Calu3 (cell line): ENCODE results near the gene OVAAL. TPM values are rescaled to one million over a fixed set of nuclear protein-coding genes. Genes with fewer than 3 reads are reported as not detected.
"Not testable (repeated sequence)": the region's sequence is repeated elsewhere in the genome, so short reads cannot be mapped to it uniquely, and the experiment has no call there.

Source experiments
- BruUV-seq: library from RNA; stranded (reverse); fragments of 400-500 nt; replicated peaks from 2 replicates; lab custom pipeline; 2021; lab: Mats Ljungman, UMichigan
- CTCF ChIA-PET: fragments of 300-600 bp; sonication (Branson Sonifier 250); formaldehyde crosslinking; loops from one replicate; lab custom pipeline; 2022; ENCODE audit warnings: antibody characterized with exemption; lab: Charles Lee
- DNase-seq: peaks from one replicate; pipeline ENCODE4 v3.0.0; 2022
- H3K27ac Mint-ChIP-seq: one replicate; pipeline ENCODE4 v1.8.0; 2022; ENCODE audit warnings: mixed read lengths; ENCODE audit not compliant: unreplicated experiment
- H3K27me3 Mint-ChIP-seq: one replicate; pipeline ENCODE4 v1.8.0; 2022; ENCODE audit warnings: mixed read lengths; ENCODE audit not compliant: unreplicated experiment
- H3K36me3 Mint-ChIP-seq: one replicate; pipeline ENCODE4 v1.8.0; 2022; ENCODE audit warnings: mild to moderate bottlenecking, moderate library complexity, mixed read lengths; ENCODE audit not compliant: insufficient read depth, unreplicated experiment
- H3K4me1 Mint-ChIP-seq: one replicate; pipeline ENCODE4 v1.8.0; 2022; ENCODE audit warnings: mild to moderate bottlenecking, low read depth, mixed read lengths; ENCODE audit not compliant: unreplicated experiment
- H3K4me3 Mint-ChIP-seq: one replicate; pipeline ENCODE4 v1.8.0; 2022; ENCODE audit warnings: mild to moderate bottlenecking, low read depth, moderate library complexity, mixed read lengths; ENCODE audit not compliant: unreplicated experiment
- H3K9me3 Mint-ChIP-seq: one replicate; pipeline ENCODE4 v1.8.0; 2022; ENCODE audit warnings: low read depth, mixed read lengths; ENCODE audit not compliant: unreplicated experiment
- intact Hi-C: fragments of 100-400 bp; cut with micrococcal nuclease; formaldehyde crosslinking; loops from one replicate; pipeline ENCODE4 v1.10.0; 2022; ENCODE audit not compliant: unreplicated experiment
- total RNA-seq: library from RNA; stranded (reverse); gene quantifications from 2 replicates; pipeline ENCODE4 v1.2.3, GENCODE V29; 2022
- TF ChIP-seq, protein P1 (sequence below): fragments of 200-600 bp; IDR thresholded peaks from one replicate; pipeline ENCODE4 v1.8.0; 2022; ENCODE audit warnings: antibody characterized with exemption; ENCODE audit not compliant: unreplicated experiment

OVAAL gene
- total RNA-seq, 1 experiment from 2014 or later, result not detected

DNA sequence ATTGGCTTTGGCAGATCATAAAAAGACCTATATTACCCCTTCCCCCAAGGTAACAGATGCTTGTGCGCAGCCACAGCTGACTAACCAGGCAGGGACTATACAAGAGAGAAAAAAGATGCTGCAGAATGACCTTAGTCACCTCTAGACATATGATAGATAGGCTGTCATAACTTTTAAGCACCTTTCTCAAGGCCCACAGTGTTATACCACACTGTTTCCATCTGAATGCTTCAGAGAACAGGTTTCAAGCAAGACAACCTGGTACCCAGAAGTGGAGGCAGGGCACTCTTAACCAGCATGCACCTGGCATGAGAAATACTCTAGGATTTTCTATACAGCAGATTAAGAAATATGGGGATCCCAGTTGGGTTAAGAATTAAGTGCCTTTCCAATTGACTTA is 12.8 kb upstream of the OVAAL start:
- Mint-ChIP-seq H3K4me1 (no peaks in the 10 kb centered on the region), H3K36me3 (no peaks in the 10 kb centered on the region), H3K27me3 (no peaks in the 10 kb centered on the region), H3K4me3 (no peak overlapping the region), H3K9me3 (no peaks in the 10 kb centered on the region), H3K27ac (no peak overlapping the region)
- DNase-seq, result no peak
- TF ChIP-seq, protein P1, sequence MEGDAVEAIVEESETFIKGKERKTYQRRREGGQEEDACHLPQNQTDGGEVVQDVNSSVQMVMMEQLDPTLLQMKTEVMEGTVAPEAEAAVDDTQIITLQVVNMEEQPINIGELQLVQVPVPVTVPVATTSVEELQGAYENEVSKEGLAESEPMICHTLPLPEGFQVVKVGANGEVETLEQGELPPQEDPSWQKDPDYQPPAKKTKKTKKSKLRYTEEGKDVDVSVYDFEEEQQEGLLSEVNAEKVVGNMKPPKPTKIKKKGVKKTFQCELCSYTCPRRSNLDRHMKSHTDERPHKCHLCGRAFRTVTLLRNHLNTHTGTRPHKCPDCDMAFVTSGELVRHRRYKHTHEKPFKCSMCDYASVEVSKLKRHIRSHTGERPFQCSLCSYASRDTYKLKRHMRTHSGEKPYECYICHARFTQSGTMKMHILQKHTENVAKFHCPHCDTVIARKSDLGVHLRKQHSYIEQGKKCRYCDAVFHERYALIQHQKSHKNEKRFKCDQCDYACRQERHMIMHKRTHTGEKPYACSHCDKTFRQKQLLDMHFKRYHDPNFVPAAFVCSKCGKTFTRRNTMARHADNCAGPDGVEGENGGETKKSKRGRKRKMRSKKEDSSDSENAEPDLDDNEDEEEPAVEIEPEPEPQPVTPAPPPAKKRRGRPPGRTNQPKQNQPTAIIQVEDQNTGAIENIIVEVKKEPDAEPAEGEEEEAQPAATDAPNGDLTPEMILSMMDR, result no peak
- intact Hi-C loops, result no loop called here
- BruUV-seq, result no TSS peak
- CTCF ChIA-PET, result interaction anchor here (0.6 kb wide), 1 partner anchor 67 kb away, joined by 4 read pairs; no protein-coding TSS in a partner anchor

DNA sequence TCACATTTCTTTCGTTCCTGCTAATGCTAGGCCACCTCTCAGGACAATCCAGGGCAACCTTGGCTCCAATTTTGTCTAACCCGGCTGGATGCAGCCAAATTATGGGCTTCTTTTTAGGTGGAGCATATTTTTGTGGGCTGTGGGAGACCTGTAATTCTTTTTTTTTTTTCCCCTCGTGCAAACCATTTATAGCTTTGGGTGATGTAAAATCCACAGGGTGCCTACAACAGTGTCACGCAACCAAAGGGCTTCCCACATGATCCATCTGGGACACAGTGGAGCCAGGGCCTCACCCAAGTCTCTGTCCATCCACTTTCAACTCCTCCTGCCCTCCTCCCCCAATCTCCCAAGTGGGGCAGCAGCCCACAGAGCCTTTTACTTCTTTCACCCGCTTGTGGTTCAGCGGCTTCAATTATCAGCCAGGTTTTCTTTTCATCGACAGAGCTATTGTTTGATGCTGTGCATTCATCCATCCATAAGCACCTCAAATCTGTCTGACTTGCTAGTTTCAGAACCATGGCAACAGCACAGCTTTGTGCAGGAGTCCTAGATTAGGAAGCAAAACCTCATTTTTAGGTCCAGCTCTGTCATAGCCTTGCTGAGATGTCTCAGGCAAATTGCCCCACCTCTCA is 10.0 kb upstream of the OVAAL start:
- H3K4me3 Mint-ChIP-seq, result no peak overlapping the region
- H3K27ac Mint-ChIP-seq, result no peak overlapping the region
- no peaks in the 10 kb centered on the region for H3K27me3 Mint-ChIP-seq
- no peaks in the 10 kb centered on the region for H3K9me3 Mint-ChIP-seq
- CTCF ChIA-PET, result interaction anchor here (0.7 to 0.9 kb wide), 2 partner anchors 17 to 46 kb away, joined by 4 to 7 read pairs; no protein-coding TSS in a partner anchor
- H3K36me3 Mint-ChIP-seq, result no peaks in the 10 kb centered on the region
- no peaks in the 10 kb centered on the region for H3K4me1 Mint-ChIP-seq
- no TSS peak for BruUV-seq
- intact Hi-C loops, result no loop called here
- TF ChIP-seq, protein P1, result no peak
- no peak for DNase-seq

DNA sequence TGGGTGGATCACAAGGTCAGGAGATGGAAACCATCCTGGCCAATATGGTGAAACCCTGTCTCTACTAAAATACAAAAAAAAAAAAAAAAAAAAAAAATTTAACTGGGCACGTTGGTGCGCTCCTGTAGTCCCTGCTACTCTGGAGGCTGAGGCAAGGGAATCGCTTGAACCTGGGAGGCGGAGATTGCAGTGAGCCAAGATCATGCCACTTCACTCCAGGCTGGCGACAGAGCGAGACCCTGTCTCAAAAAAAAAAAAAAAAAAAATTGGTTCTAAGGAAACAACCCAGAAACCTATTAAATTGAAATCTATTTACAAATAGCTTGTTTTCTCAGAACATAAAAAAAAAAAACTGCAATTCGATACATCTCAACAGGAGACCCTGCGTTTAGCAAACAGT is 9.0 kb upstream of the OVAAL start:
- H3K36me3 Mint-ChIP-seq, H3K27ac Mint-ChIP-seq, intact Hi-C loops, DNase-seq, H3K27me3 Mint-ChIP-seq, H3K9me3 Mint-ChIP-seq, H3K4me1 Mint-ChIP-seq, BruUV-seq, H3K4me3 Mint-ChIP-seq: not testable (repeated sequence)
- CTCF ChIA-PET, result interaction anchor here (0.7 to 0.9 kb wide), 2 partner anchors 18 to 47 kb away, joined by 4 to 7 read pairs; no protein-coding TSS in a partner anchor

DNA sequence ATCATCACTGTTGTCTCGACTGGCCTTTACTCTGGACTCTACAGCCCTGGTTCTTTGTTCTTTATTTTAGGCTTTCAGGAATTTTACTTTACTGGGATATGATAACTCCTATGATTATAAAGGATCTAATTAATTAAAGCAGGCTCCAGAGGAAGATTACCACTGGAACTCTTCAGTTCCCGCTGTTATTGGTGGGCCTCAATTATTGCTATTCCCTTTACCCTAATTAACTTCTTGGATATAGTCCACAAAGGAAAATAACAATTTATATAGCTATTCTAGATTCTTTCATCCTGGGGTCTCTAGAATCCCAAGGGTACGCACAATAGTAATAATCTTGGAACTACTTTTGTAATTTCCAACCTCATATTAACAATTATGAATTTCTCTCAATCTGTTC is 8.5 kb upstream of the OVAAL start:
- TF ChIP-seq, protein P1, result no peak
- H3K27me3 Mint-ChIP-seq, result no peaks in the 10 kb centered on the region
- BruUV-seq, result no TSS peak
- CTCF ChIA-PET, result no interaction called here
- H3K4me1 Mint-ChIP-seq, result no peaks in the 10 kb centered on the region
- no peaks in the 10 kb centered on the region for H3K36me3 Mint-ChIP-seq
- no peak for DNase-seq
- no peak overlapping the region for H3K4me3 Mint-ChIP-seq
- intact Hi-C loops, result no loop called here
- no peak overlapping the region for H3K27ac Mint-ChIP-seq
- no peaks in the 10 kb centered on the region for H3K9me3 Mint-ChIP-seq

DNA sequence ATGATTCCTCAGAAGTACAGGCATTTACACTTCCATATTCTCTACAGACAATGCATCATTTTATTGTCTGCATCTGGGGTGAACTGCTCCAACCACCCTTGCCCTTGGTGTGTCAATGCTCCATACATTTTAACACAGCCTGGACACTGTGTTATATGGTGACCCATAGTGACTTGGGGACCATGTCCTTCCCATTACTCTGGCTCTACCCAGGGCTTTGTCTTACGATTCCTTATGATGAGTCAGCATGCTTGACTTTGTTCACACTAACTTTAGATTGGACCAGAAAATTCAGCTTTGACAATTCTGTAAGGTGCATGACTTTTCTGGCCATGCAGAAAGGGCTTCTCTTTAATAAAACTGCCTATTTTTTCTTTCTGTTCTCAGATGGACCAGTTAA is 6.8 kb upstream of the OVAAL start:
- CTCF ChIA-PET, result interaction anchor here (0.6 to 1.3 kb wide), 2 partner anchors 20 to 24 kb away, joined by 3 to 4 read pairs; no protein-coding TSS in a partner anchor
- no TSS peak for BruUV-seq
- Mint-ChIP-seq H3K36me3 (no peaks in the 10 kb centered on the region), H3K4me3 (no peak overlapping the region), H3K4me1 (no peaks in the 10 kb centered on the region), H3K9me3 (no peaks in the 10 kb centered on the region), H3K27ac (no peak overlapping the region), H3K27me3 (no peaks in the 10 kb centered on the region)
- TF ChIP-seq, protein P1, result no peak
- intact Hi-C loops, result no loop called here
- DNase-seq, result no peak

DNA sequence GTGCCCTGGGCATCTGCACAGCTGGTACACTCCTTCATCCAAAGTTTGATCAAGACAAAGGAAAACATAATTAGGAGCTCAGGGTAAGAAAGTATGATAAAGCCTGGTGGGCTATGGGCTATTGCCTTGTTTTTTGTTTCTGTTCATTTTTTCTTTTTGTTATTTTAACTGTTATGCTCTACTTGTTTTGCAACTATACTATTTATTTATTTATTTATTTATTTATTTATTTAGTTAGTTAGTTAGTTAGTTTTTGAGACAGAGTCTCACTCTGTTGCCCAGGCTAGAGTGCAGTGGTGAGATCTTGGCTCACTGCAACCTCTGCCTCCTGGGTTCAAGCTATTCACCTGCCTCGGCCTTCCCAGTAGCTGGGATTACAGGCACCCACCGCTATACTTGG is 5.7 kb upstream of the OVAAL start:
- BruUV-seq, CTCF ChIA-PET, H3K9me3 Mint-ChIP-seq, H3K27ac Mint-ChIP-seq, H3K4me1 Mint-ChIP-seq, H3K27me3 Mint-ChIP-seq, H3K4me3 Mint-ChIP-seq, H3K36me3 Mint-ChIP-seq, intact Hi-C loops, DNase-seq: not testable (repeated sequence)
